GM18873 (cell line): ENCODE measurements around the gene RAB24.
"Not testable (repeated sequence)": the region's sequence is repeated elsewhere in the genome, so short reads cannot be mapped to it uniquely, and the experiment has no call there.

ENCODE experiments used
- ATAC-seq: cut with Tn5 transposase; IDR thresholded peaks from one replicate; pipeline ENCODE4 v1.9.1; 2021; ENCODE audit warnings: mild to moderate bottlenecking, moderate library complexity, moderate number of reproducible peaks; ENCODE audit not compliant: unreplicated experiment, low FRiP score

The RAB24 gene

GRCh38 chr5:177311723-177312648, 8.5 kb upstream of the RAB24 start, which contains the start of gene MXD3:
TSS of gene MXD3 (minus strand) at chr5:177311898. CDS start at chr5:177311830, 68 bp downstream.
- peak; percentile 54 for ATAC-seq

- ATAC-seq = peak; percentile 11
These were observed 7.8 kb upstream of the RAB24 start for GRCh38 chr5:177311392-177311722.

GRCh38 chr5:177310757-177311391, 7.4 kb upstream of the RAB24 start:
- ATAC-seq = no peak

GRCh38 chr5:177310332-177310731, 6.8 kb upstream of the RAB24 start:
- ATAC-seq = no peak

- ATAC-seq = no peak
These were observed 6.1 kb upstream of the RAB24 start for GRCh38 chr5:177309351-177310191.

- ATAC-seq = no peak
These were observed 5.2 kb upstream of the RAB24 start for GRCh38 chr5:177308740-177309139.

- no peak for ATAC-seq
These were observed 4.2 kb upstream of the RAB24 start for GRCh38 chr5:177307544-177308363.

GRCh38 chr5:177306674-177307543, 3.4 kb upstream of the RAB24 start:
- no peak for ATAC-seq

GRCh38 chr5:177306103-177306640, 2.7 kb upstream of the RAB24 start:
- not testable (repeated sequence) for ATAC-seq

GRCh38 chr5:177304392-177305119, 1.0 kb upstream of the RAB24 start:
- no peak for ATAC-seq

- no peak for ATAC-seq
These were observed 439 bp upstream of the RAB24 start for GRCh38 chr5:177303925-177304391.

GRCh38 chr5:177302354-177303110, 987 bp downstream of the RAB24 start:
- no peak for ATAC-seq

- ATAC-seq = no peak
These were observed 1.9 kb downstream of the RAB24 start for GRCh38 chr5:177301503-177302165.

- no peak for ATAC-seq
These were observed 2.6 kb downstream of the RAB24 start for GRCh38 chr5:177300951-177301350.

- ATAC-seq = no peak
These were observed 3.2 kb downstream of the RAB24 start for GRCh38 chr5:177300236-177300880.

GRCh38 chr5:177299697-177300096, 3.8 kb downstream of the RAB24 start:
- no peak for ATAC-seq
